ENCODE data around the gene MZF1. TPM values are rescaled to one million over a fixed set of nuclear protein-coding genes. Genes with fewer than 3 reads are reported as not detected.

MZF1 gene
- total RNA-seq, 2 donors from 2014 or later = 6.5 to 11.3 TPM

GRCh38 chr19:58513694-58514563 lies 59.2 kb downstream of the MZF1 start:
- Histone ChIP-seq H3K27ac (peak overlapping the region; percentile 60 to 76), H3K9me3 (no peaks in the 10 kb centered on the region), H3K4me3 (peak overlapping the region; percentile 35 to 51), H3K36me3 (peaks cover 19% of the 10 kb centered on the region), H3K27me3 (no peaks in the 10 kb centered on the region), H3K4me1 (peaks cover 0 to 39% of the 10 kb centered on the region in 2 donors)
- peak; percentile 81 to 94 for TF ChIP-seq CTCF (IDR thresholded peaks at IDR 0.05)
- peak; percentile 77 for DNase-seq (ENCODE audit: low spot score)

GRCh38 chr19:58513213-58513693 lies 59.9 kb downstream of the MZF1 start:
- no peak overlapping the region for H3K4me3 ChIP-seq

More at GRCh38 chr19:58513213-58513693, 59.9 kb downstream of the MZF1 start:
- Histone ChIP-seq H3K36me3 (peaks cover 19% of the 10 kb centered on the region), H3K9me3 (no peaks in the 10 kb centered on the region), H3K27me3 (no peaks in the 10 kb centered on the region), H3K4me1 (peaks cover 0 to 32% of the 10 kb centered on the region in 2 donors), H3K27ac (peak overlapping the region; percentile 60 to 76)
- no peak for TF ChIP-seq CTCF (IDR thresholded peaks at IDR 0.05)
- DNase-seq (ENCODE audit: low spot score) = no peak

Small RNA genes within 50 kb of the gene (microRNA-seq; reads per million reads assigned to microRNA genes)
- 0 to 1.4 reads per million in 2 donors for gene MIR6807 (ENCODE audit: borderline number of aligned reads in 2 of 2, borderline replicate concordance in 1 of 2)

Other genes starting within 250 kb of the MZF1 start
- 1 to 10 TPM; 1.6 to 2.6 TPM for gene ZSCAN22, start 246.3 kb downstream of the MZF1 start, total RNA-seq
- 10 to 100 TPM; 45.5 to 52.6 TPM for gene A1BG, start 219.8 kb downstream of the MZF1 start, total RNA-seq
- under 1 TPM; 0.39 to 0.56 TPM for gene ZNF497, start 210.6 kb downstream of the MZF1 start, total RNA-seq
- gene ZNF837, start 192.3 kb downstream of the MZF1 start, total RNA-seq = 1 to 10 TPM in 1 of 2 donors, under 1 TPM in 1; 0.70 to 1.3 TPM
- 1,000 to 10,000 TPM in 1 of 2 donors, 100 to 1,000 TPM in 1; 593 to 1,197 TPM for gene RPS5, start 186.1 kb downstream of the MZF1 start, total RNA-seq
- gene RNF225, start 177.7 kb downstream of the MZF1 start, total RNA-seq = not detected
- gene ZNF584, start 164.7 kb downstream of the MZF1 start, total RNA-seq = 10 to 100 TPM; 17.4 to 18.5 TPM
- gene ZNF132, start 133.2 kb downstream of the MZF1 start, total RNA-seq = 1 to 10 TPM; 2.7 to 3.1 TPM
- 1 to 10 TPM; 2.7 to 6.9 TPM for gene ZNF324B, start 121.7 kb downstream of the MZF1 start, total RNA-seq
- gene ZNF324, start 106.3 kb downstream of the MZF1 start, total RNA-seq = 1 to 10 TPM; 5.9 to 9.9 TPM
- gene ZNF446, start 97.0 kb downstream of the MZF1 start, total RNA-seq = 10 to 100 TPM in 1 of 2 donors, 1 to 10 TPM in 1; 7.9 to 10.0 TPM
- gene SLC27A5, start 61.3 kb downstream of the MZF1 start, total RNA-seq = 1 to 10 TPM; 1.3 to 2.9 TPM
- 10 to 100 TPM in 1 of 2 donors, 1 to 10 TPM in 1; 7.2 to 14.3 TPM for gene ZBTB45, start 53.5 kb downstream of the MZF1 start, total RNA-seq
- 100 to 1,000 TPM in 1 of 2 donors, 10 to 100 TPM in 1; 99.6 to 207 TPM for gene TRIM28, start 29.3 kb downstream of the MZF1 start, total RNA-seq
- gene CHMP2A, start 18.2 kb downstream of the MZF1 start, total RNA-seq = 100 to 1,000 TPM; 109 to 121 TPM
- 10 to 100 TPM; 30.9 to 38.8 TPM for gene UBE2M, start 14.7 kb downstream of the MZF1 start, total RNA-seq

Data from right atrium auricular region (tissue), 2 donors.